ENCODE results near the gene KRT71. TPM values are rescaled to one million over a fixed set of nuclear protein-coding genes. Genes with fewer than 3 reads are reported as not detected.

Gene KRT71
- total RNA-seq, 1 donor = not detected

DNA sequence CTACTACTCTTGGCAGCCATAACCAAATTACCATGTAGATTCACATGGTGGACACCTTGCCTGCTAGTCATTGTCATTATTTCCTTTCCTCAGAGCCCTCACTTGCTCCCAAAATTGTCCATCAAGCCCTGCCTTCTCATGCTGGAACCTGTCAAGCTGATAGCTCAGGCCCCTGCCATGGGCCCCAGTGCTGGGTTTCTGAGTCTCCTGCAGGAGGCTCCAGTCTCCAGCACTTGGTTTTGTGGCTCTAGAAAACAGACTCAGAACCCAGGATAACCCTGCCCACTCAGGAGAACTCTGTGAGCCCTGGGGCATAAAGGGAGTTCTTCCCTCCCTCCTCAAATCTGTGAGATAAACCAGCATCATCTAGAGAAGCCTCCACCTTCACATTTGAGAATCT, 10.8 kb downstream of the KRT71 start:
- no peak overlapping the region for H3K4me3 ChIP-seq (ENCODE audit: low read depth, low read length)
- DNase-seq (ENCODE audit: low read depth) = no peak
- TF ChIP-seq, protein P1, sequence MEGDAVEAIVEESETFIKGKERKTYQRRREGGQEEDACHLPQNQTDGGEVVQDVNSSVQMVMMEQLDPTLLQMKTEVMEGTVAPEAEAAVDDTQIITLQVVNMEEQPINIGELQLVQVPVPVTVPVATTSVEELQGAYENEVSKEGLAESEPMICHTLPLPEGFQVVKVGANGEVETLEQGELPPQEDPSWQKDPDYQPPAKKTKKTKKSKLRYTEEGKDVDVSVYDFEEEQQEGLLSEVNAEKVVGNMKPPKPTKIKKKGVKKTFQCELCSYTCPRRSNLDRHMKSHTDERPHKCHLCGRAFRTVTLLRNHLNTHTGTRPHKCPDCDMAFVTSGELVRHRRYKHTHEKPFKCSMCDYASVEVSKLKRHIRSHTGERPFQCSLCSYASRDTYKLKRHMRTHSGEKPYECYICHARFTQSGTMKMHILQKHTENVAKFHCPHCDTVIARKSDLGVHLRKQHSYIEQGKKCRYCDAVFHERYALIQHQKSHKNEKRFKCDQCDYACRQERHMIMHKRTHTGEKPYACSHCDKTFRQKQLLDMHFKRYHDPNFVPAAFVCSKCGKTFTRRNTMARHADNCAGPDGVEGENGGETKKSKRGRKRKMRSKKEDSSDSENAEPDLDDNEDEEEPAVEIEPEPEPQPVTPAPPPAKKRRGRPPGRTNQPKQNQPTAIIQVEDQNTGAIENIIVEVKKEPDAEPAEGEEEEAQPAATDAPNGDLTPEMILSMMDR (IDR thresholded peaks at IDR 0.05; ENCODE audit: insufficient read depth, low read length) = no peak

DNA sequence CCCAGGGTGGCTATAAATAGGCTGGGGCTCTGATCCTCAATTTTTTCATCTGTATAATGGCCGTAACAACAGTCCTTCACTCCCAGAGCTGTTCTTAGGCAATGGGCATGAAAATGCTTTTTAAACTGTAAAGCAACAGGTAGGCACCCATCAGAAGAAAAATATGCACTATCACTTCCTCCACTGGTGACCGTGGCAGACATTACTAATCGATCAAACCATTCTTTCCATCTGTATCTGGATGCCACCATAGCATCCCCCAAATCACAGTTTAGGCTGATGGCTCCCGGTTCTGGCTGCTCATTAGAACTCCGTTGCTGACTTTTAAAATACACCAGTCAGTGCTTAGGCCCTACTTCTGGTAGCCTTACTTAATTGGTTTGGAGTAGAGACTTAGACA, 11.2 kb downstream of the KRT71 start:
- no peak for DNase-seq (ENCODE audit: low read depth)
- no peak overlapping the region for H3K4me3 ChIP-seq (ENCODE audit: low read depth, low read length)
- TF ChIP-seq, protein P1 (IDR thresholded peaks at IDR 0.05; ENCODE audit: insufficient read depth, low read length) = no peak

DNA sequence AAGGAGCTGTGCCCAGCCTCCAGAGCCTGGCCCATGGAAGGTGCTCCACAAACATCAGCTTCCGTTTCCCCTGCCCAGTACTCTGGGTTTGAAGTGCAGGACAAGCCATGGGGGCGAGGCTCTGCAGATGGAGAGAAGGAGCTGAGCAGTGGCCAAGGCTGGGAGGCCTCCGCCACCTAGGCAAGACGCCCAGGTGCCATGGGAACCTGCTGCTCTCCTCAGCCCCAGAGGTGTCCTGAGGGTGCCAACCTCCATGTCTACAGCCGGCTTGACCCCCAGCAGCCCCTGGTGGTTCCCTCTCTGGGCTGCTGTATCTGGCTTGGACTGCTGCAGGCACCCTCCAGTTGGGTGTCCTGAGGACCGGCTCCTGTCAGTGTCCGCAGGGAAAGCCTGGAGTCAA, 12.4 kb downstream of the KRT71 start:
- no peak overlapping the region for H3K4me3 ChIP-seq (ENCODE audit: low read depth, low read length)
- DNase-seq (ENCODE audit: low read depth) = no peak
- TF ChIP-seq, protein P1 (IDR thresholded peaks at IDR 0.05; ENCODE audit: insufficient read depth, low read length) = no peak

DNA sequence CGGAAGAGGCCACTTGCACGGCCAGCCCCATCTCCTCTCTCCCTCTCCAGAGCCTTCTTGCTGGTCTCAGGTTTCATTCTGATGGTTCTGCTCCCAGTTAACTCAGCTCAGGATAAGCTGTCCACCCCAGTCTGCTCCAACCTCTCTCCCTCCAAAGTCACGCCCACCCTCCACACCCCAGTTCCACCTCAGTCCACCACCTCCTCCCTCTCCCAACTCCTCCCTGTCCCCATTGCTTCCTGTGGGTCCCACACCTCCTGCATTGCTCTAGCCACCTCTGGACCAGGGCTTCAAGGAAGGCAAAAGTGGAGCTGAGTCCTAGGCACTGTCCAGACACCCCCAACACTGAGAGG, 13.1 kb downstream of the KRT71 start:
- TF ChIP-seq, protein P1 (IDR thresholded peaks at IDR 0.05; ENCODE audit: insufficient read depth, low read length) = no peak
- DNase-seq (ENCODE audit: low read depth) = no peak
- no peak overlapping the region for H3K4me3 ChIP-seq (ENCODE audit: low read depth, low read length)

DNA sequence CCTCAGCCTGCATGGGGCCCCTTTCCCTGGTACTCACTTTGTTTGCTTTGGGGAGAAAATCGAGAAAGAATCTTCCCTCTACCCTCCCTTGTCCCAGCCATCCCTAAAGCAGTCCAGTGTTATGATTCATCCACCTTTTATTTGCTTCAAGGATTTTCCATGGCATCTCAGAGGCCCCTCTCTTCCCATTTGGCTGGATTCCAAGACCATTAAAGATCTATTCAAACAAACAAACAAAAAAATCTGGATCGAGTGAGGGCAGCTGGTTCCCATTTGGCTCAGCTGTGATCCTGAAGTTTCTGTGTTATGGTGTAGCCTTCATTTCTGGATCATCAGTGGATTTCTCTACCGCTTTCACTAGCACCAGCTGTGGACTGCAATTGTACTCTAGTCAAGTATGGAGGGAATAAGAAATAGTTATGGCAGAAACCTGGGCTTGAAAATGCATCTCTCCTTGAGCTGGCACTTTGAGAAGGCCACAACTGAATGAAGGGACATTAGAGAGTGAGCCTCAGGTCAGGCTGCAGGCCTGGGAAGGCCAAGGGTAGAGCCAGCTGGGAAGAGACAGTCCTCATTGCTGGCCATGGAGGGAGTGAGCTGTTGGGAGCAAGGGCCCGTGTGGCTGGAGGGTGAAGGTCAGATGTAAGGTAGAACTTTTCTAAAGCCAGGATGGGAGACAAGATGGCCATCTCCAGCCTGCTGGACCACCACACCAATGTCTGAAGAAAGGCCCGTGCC, 13.7 kb downstream of the KRT71 start:
- TF ChIP-seq, protein P1 (IDR thresholded peaks at IDR 0.05; ENCODE audit: insufficient read depth, low read length) = no peak
- no peak overlapping the region for H3K4me3 ChIP-seq (ENCODE audit: low read depth, low read length)
- peak; percentile 19 for DNase-seq (ENCODE audit: low read depth)

DNA sequence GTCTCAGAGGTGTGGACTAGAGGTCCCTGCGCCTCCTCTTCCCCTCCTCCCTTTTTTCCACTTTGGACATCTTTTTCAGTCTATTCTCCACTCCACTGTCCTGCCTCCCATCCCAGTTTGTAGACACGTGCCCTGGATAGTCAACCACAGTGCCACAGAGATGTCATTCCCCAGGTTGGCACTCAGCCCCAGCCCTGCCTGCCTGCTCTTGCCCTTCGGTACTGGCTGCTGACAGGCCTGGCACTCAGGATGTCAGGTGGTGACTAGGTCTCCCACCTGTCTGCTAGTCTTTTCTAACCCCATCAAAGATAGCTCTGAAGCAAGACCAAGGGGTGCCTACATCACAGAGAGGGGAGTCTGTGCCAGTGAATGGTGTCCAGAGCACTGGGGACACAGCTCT, 15.8 kb downstream of the KRT71 start:
- TF ChIP-seq, protein P1 (IDR thresholded peaks at IDR 0.05; ENCODE audit: insufficient read depth, low read length) = no peak
- DNase-seq (ENCODE audit: low read depth) = no peak
- no peak overlapping the region for H3K4me3 ChIP-seq (ENCODE audit: low read depth, low read length)

DNA sequence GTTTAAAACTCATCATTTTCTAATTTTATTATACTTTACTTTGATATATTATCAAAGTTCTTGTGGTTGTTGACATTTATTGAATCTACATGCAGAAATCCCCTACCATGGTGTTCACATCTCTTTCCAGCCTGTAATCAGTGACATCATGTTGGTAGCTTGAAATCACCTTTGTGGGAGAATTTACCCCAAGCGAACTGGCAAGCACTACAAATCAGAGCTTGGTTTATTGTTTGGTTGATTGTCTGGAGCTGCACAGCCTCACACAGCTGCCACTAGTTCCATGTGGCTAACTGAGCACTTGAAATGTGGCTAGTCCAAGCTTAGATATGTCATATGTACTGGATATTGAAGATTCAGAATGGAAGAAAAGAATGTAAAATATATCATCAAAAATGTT, 17.4 kb downstream of the KRT71 start:
- no peak for DNase-seq (ENCODE audit: low read depth)
- no peak overlapping the region for H3K4me3 ChIP-seq (ENCODE audit: low read depth, low read length)
- TF ChIP-seq, protein P1 (IDR thresholded peaks at IDR 0.05; ENCODE audit: insufficient read depth, low read length) = no peak
